Stomach (tissue), 9 donors: ENCODE measurements around the gene SLC66A1. TPM values are rescaled to one million over a fixed set of nuclear protein-coding genes. Genes with fewer than 3 reads are reported as not detected.
"Not testable (repeated sequence)": the region's sequence is repeated elsewhere in the genome, so short reads cannot be mapped to it uniquely, and the experiment has no call there.

Experiments used
- DNase-seq, 2 donors: peaks; one replicate each; pipeline versions ENCODE4 v3.0.0 to v3.0.0-alpha.2; 2013 to 2019
- H3K27ac ChIP-seq, 5 donors: fragments of 200-600 bp in 4 of 5; sonication (generic) in 4 of 5; one replicate each; pipeline ENCODE4 v1.5.1; 2013 to 2019; ENCODE audit warnings: mild to moderate bottlenecking in 1 of 5, moderate library complexity in 1 of 5
- H3K27me3 ChIP-seq, 3 donors: fragments of 200-600 bp; sonication (generic); one replicate each; pipeline ENCODE4 v1.5.1; 2017 to 2019; ENCODE audit warnings: mixed run types in 1 of 3
- H3K36me3 ChIP-seq, 4 donors: fragments of 200-600 bp; sonication (generic); 1 replicate in 3 of 4; 2 replicates in 1 of 4; pipeline ENCODE4 v1.5.1; 2016 to 2019
- H3K4me1 ChIP-seq, 4 donors: fragments of 200-600 bp; sonication (generic); one replicate each; pipeline ENCODE4 v1.5.1; 2016 to 2019
- H3K4me3 ChIP-seq, 4 donors: fragments of 200-600 bp; sonication (generic) in 3 of 4; one replicate each; pipeline ENCODE4 v1.5.1; 2016 to 2019; ENCODE audit warnings: mild to moderate bottlenecking in 1 of 4
- H3K9me3 ChIP-seq, 4 donors: fragments of 200-600 bp; sonication (generic); one replicate each; pipeline ENCODE4 v1.5.1; 2016 to 2019
- EP300 ChIP-seq: sonication (generic); formaldehyde crosslinking; IDR thresholded peaks from one replicate; pipeline ENCODE4 v1.6.1; 2017; ENCODE audit warnings: antibody characterized with exemption
- POLR2A ChIP-seq, 4 donors: fragments of 450-650 bp; IDR thresholded peaks; one replicate each; pipeline ENCODE4 v1.6.1; 2016; ENCODE audit warnings: antibody characterized with exemption in 4 of 4, control low read depth in 2 of 4, mild to moderate bottlenecking in 1 of 4, moderate library complexity in 1 of 4
- POLR2AphosphoS5 ChIP-seq, 3 donors: sonication (generic); formaldehyde crosslinking; IDR thresholded peaks; one replicate each; pipeline ENCODE4 v1.6.1; 2016; ENCODE audit warnings: antibody characterized with exemption in 3 of 3
- WGBS, 5 donors: extraction: QIAGEN DNeasy Blood & Tissue Kit in 3 of 5; methylation state at CpG; one replicate each; pipeline versions ENCODE4 v1.1.5 to v1.1.7; 2013 to 2018; 5-methylcytosine and 5-hydroxymethylcytosine counted together
- intact Hi-C: fragments of 100-400 bp; cut with DNase I; formaldehyde crosslinking; loops from one replicate; pipeline ENCODE4 v1.15.1; 2023; ENCODE audit warnings: low total_unique reads
- polyA plus RNA-seq, 3 donors: library from polyadenylated mRNA; stranded (reverse); fragments of 200-250 nt; gene quantifications; one replicate each; pipeline ENCODE4 v1.2.3, GENCODE V29; 2013
- total RNA-seq, 5 donors: library from RNA; depleted of rRNA; stranded (reverse); fragments of >200 nt; gene quantifications; one replicate each; pipeline versions ENCODE4 v1.1.0 to v1.2.3, GENCODE V29; 2014 to 2016
- TF ChIP-seq, protein P1 (sequence below), 7 experiments: fragments of 450-650 bp in 4 of 7; fragments of 200-600 bp in 3 of 7; sonication (generic) in 3 of 7; IDR thresholded peaks; one replicate each; pipeline ENCODE4 v1.5.1; 2016 to 2019; ENCODE audit warnings: antibody characterized with exemption in 7 of 7, control low read depth in 2 of 7, mild to moderate bottlenecking in 1 of 7
- donor health status: healthy with polysubstance abuse.
- donor health status: Bipolar disorder and iron deficiency.
- donor health status: healthy.

The SLC66A1 gene
- total and polyA plus RNA-seq, 8 donors = 1.8 to 14.5 (median 10.6) TPM

DNA sequence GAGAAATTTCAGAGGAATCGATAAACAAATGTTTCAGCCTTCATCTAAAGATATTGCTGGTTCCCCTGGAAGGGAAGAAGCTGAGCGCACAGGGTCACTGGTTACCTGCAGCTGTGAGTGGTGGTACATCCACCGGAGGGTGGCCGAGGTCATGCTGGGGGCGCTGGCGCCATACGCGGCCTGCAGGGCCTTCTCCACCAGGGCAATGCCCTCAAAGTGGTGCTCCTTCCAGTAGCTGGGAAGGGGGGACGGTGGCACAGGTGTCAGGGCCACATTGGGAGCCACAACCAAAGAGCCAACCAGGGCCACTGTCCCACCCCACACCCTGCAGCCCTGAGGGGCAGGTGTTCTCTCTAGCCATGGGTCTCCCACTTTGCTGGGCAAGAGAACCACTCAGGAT lies 28.2 kb upstream of the SLC66A1 start:
- TF ChIP-seq POLR2AphosphoS5 (IDR thresholded peaks at IDR 0.05) = no peak
- TF ChIP-seq, protein P1, sequence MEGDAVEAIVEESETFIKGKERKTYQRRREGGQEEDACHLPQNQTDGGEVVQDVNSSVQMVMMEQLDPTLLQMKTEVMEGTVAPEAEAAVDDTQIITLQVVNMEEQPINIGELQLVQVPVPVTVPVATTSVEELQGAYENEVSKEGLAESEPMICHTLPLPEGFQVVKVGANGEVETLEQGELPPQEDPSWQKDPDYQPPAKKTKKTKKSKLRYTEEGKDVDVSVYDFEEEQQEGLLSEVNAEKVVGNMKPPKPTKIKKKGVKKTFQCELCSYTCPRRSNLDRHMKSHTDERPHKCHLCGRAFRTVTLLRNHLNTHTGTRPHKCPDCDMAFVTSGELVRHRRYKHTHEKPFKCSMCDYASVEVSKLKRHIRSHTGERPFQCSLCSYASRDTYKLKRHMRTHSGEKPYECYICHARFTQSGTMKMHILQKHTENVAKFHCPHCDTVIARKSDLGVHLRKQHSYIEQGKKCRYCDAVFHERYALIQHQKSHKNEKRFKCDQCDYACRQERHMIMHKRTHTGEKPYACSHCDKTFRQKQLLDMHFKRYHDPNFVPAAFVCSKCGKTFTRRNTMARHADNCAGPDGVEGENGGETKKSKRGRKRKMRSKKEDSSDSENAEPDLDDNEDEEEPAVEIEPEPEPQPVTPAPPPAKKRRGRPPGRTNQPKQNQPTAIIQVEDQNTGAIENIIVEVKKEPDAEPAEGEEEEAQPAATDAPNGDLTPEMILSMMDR (IDR thresholded peaks at IDR 0.05) = no peak
- no peak for TF ChIP-seq POLR2A (IDR thresholded peaks at IDR 0.05)
- no peak for TF ChIP-seq EP300
- H3K4me1 ChIP-seq = peaks cover 0 to 22% (median 7%) of the 10 kb centered on the region in 4 donors
- WGBS, 5 donors = 91 to 97% (median 97%) methylated on average over 8 to 9 of the region's 9 CpGs

DNA sequence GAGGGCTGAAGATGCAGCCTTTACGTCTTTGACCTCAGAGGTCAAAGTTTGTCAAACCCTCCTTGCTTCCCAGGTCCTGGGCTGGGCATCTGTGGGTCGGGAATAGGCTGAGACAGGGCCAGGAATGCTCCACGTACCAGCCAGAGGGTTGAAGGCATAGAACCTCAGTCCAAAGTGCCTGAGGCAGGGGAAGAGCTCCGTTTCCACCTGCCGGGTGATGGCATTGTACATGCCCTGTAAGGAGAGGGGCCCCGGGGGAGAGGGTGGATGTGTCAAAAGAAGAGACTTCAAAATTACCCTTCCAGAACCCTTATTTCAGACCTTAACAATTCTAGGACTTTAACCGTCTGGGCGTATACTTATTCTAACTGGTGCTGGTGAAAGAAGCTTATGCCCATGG lies 27.2 kb upstream of the SLC66A1 start:
- Histone ChIP-seq H3K27ac (peak overlapping the region; percentile 26 to 84 (median 52)), H3K4me1 (peaks cover 0 to 26% (median 15%) of the 10 kb centered on the region in 4 donors), H3K27me3 (no peaks in the 10 kb centered on the region), H3K4me3 (no peak overlapping the region), H3K9me3 (no peaks in the 10 kb centered on the region), H3K36me3 (peaks cover 28 to 50% (median 44%) of the 10 kb centered on the region in 4 donors)
- TF ChIP-seq, protein P1 (IDR thresholded peaks at IDR 0.05) = no peak
- no peak for TF ChIP-seq POLR2AphosphoS5 (IDR thresholded peaks at IDR 0.05)
- no peak for TF ChIP-seq POLR2A (IDR thresholded peaks at IDR 0.05)
- TF ChIP-seq EP300 = no peak
- 78 to 93% (median 87%) methylated on average over 8 of the region's 8 CpGs for WGBS, 5 donors
- DNase-seq = no peak
- intact Hi-C loops = no loop called here

More for the DNA sequence above, 28.2 kb upstream of the SLC66A1 start:
- peak overlapping the region; percentile 26 to 84 (median 52) for H3K27ac ChIP-seq
- no peak overlapping the region for H3K4me3 ChIP-seq
- intact Hi-C loops = no loop called here
- H3K27me3 ChIP-seq = no peaks in the 10 kb centered on the region
- H3K9me3 ChIP-seq = no peaks in the 10 kb centered on the region
- H3K36me3 ChIP-seq = peaks cover 28 to 50% (median 44%) of the 10 kb centered on the region in 4 donors
- DNase-seq = no peak

DNA sequence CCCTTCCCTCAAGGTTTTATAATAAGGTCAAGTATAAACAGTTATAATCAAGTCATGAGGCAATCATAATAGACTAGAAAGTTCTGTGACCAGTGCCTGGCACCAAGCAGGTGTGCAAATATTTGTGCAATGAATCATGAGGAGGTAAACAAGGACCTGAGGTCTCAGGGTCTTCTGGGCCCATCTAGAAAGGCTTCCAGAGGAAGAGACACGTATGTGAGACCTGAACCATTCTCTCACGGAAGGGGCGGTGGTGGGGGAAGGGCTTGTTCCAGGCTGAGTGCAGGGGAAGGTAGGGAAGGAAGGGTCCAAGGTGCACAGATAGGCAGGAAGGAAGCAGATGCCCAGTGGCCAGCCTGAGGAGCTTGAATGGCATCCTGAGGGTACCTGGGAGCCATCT lies 26.8 kb upstream of the SLC66A1 start:
- WGBS, 5 donors = 20 to 73% (median 68%) methylated on average over 1 to 3 of the region's 3 CpGs
- peaks cover 28 to 45% (median 42%) of the 10 kb centered on the region in 4 donors for H3K36me3 ChIP-seq
- H3K9me3 ChIP-seq, intact Hi-C loops, H3K27me3 ChIP-seq, DNase-seq: not testable (repeated sequence)
- H3K4me3 ChIP-seq = peak overlapping the region in 1 of 4 donors; percentile 58
- peak overlapping the region; percentile 77 to 93 (median 90) for H3K27ac ChIP-seq
- H3K4me1 ChIP-seq = peaks cover 0 to 26% (median 15%) of the 10 kb centered on the region in 4 donors

DNA sequence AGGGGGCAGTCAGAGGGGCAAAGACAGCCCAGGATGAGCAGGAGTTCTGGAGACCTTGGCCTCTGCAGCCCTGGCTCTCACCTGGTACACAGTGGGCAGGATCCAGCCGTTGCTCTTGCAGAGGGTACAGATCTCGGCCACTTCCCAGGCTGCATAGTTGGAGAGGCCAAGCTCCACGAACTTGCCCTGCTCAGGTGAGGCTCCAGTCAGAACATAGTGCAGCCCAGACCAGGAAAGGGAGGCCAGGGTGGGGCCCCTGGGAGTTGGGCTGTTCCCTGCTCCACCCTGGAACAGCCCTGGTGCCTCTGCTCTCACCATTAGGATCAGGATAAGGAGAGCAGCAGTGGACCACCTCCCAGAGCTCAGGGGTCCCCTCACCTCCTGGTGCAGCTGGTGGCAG lies 26.3 kb upstream of the SLC66A1 start:
- 17 to 64% (median 55%) methylated on average over 1 to 3 of the region's 3 CpGs for WGBS, 5 donors
- H3K4me1 ChIP-seq = peaks cover 0 to 26% (median 15%) of the 10 kb centered on the region in 4 donors
- H3K27me3 ChIP-seq, intact Hi-C loops, H3K9me3 ChIP-seq: not testable (repeated sequence)
- peak overlapping the region in 3 of 4 donors; percentile 48 to 58 (median 56) for H3K4me3 ChIP-seq
- peak overlapping the region; percentile 77 to 93 (median 90) for H3K27ac ChIP-seq
- DNase-seq = peak; percentile 22 to 66
- H3K36me3 ChIP-seq = peaks cover 28 to 41% (median 40%) of the 10 kb centered on the region in 4 donors

DNA sequence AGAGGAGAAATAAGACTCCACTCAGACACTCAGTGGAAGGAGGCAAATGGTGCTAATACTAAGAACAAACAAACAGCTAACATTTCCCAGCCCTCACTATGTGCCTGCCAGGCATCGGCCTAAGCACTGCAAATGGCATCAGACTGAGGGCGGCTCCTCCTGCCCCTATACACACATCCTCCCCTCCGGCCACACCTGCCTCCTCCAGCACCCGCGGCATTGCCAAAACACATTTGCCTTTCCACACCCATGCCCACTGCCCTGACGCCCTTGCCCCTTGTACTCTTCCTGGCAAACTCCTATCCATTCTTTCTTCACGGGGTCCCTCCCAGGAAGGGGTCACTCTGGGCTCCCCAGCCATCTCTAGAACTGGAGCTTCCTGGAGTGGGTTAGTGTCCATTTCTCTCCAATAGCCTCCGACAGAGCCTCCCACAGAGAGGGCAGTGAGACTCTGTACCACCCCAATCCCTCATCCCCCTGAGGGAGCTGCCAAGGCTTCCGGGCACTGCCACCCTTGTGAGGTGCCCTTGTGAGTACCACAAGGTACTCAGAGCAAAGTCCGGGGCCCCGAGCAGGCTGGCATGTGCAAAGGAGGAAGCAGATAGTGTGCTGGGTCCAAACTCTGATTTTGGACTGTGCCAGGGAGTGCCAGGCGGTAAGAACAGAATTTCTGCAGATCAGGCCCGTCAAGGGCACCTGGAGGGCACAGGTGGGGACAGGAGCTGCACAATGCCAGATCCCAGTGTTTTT lies 24.5 kb upstream of the SLC66A1 start:
- peak overlapping the region; percentile 42 to 58 (median 52) for H3K4me3 ChIP-seq
- 26 to 60% (median 50%) methylated on average over 13 of the region's 13 CpGs for WGBS, 5 donors
- H3K9me3 ChIP-seq = no peaks in the 10 kb centered on the region
- intact Hi-C loops = no loop called here
- H3K27ac ChIP-seq = peak overlapping the region; percentile 77 to 93 (median 90)
- no peak for TF ChIP-seq EP300
- TF ChIP-seq POLR2AphosphoS5 (IDR thresholded peaks at IDR 0.05) = peak in 2 of 3 donors; percentile 58 to 64
- peaks cover 16 to 27% (median 22%) of the 10 kb centered on the region in 4 donors for H3K36me3 ChIP-seq
- peak; percentile 36 to 77 for DNase-seq
- H3K4me1 ChIP-seq = peaks cover 0 to 26% (median 15%) of the 10 kb centered on the region in 4 donors
- H3K27me3 ChIP-seq = no peaks in the 10 kb centered on the region
